Mesenchymal stem cell (in vitro differentiated cells and primary cell): Measurements from ENCODE around the gene ZNRD2.

Source experiments
- DNase-seq: peaks from one replicate; pipeline ENCODE4 v3.0.0-alpha.2; 2013
- H2AFZ ChIP-seq: one replicate; pipeline ENCODE4 v1.6.1; 2013; ENCODE audit warnings: low read depth, mild to moderate bottlenecking, control low read depth, inconsistent platforms, low read length, moderate library complexity
- H2AK5ac ChIP-seq: 2 replicates; pipeline ENCODE4 v1.6.1; 2013; ENCODE audit warnings: low read length, moderate library complexity, mild to moderate bottlenecking, inconsistent platforms; ENCODE audit not compliant: severe bottlenecking
- H2BK120ac ChIP-seq: one replicate; pipeline ENCODE4 v1.6.1; 2013; ENCODE audit warnings: low read depth, mild to moderate bottlenecking, inconsistent platforms, low read length, moderate library complexity
- H2BK12ac ChIP-seq, 2 experiments: one replicate each; pipeline ENCODE4 v1.6.1; 2013; ENCODE audit warnings: inconsistent platforms in 2 of 2, low read length in 2 of 2, mild to moderate bottlenecking in 2 of 2, moderate library complexity in 2 of 2, control low read depth in 1 of 2
- H2BK15ac ChIP-seq: one replicate; pipeline ENCODE4 v1.6.1; 2013; ENCODE audit warnings: mild to moderate bottlenecking, low read depth, inconsistent platforms; ENCODE audit not compliant: poor library complexity, severe bottlenecking
- H2BK5ac ChIP-seq: 2 replicates; pipeline ENCODE4 v1.6.1; 2013; ENCODE audit warnings: low read depth, mild to moderate bottlenecking, low read length, control low read depth, inconsistent platforms; ENCODE audit not compliant: poor library complexity, severe bottlenecking
- H3K14ac ChIP-seq, 2 experiments: one replicate each; pipeline ENCODE4 v1.6.1; 2013; ENCODE audit warnings: inconsistent platforms in 2 of 2, low read length in 2 of 2, control low read depth in 1 of 2, mild to moderate bottlenecking in 1 of 2, moderate library complexity in 1 of 2
- H3K18ac ChIP-seq, 2 experiments: one replicate each; pipeline ENCODE4 v1.6.1; 2013; ENCODE audit warnings: inconsistent platforms in 2 of 2, low read length in 2 of 2, control low read depth in 1 of 2, low read depth in 1 of 2, mild to moderate bottlenecking in 1 of 2
- H3K23ac ChIP-seq, 2 experiments: one replicate each; pipeline ENCODE4 v1.6.1; 2013; ENCODE audit warnings: inconsistent platforms in 2 of 2, low read length in 2 of 2, mild to moderate bottlenecking in 2 of 2, moderate library complexity in 2 of 2, control low read depth in 1 of 2
- H3K27ac ChIP-seq: 2 replicates; pipeline ENCODE4 v1.5.1; 2013; ENCODE audit warnings: mild to moderate bottlenecking, moderate library complexity, low read length, control low read depth, inconsistent platforms; ENCODE audit not compliant: poor library complexity, severe bottlenecking
- H3K27me3 ChIP-seq, 2 experiments: 2 replicates each; pipeline versions ENCODE4 v1.6.1 to v1.7.0; 2013; ENCODE audit warnings: low read length in 2 of 2, mild to moderate bottlenecking in 2 of 2, moderate library complexity in 2 of 2, control low read depth in 1 of 2, inconsistent platforms in 1 of 2; ENCODE audit not compliant: control insufficient read depth in 1 of 2, insufficient read depth in 1 of 2
- H3K36me3 ChIP-seq, 2 experiments: 2 replicates each; pipeline versions ENCODE4 v1.6.1 to v1.7.0; 2013; ENCODE audit warnings: low read length in 2 of 2, control low read depth in 1 of 2, inconsistent platforms in 1 of 2, low read depth in 1 of 2, mild to moderate bottlenecking in 1 of 2; ENCODE audit not compliant: insufficient read depth in 2 of 2, control insufficient read depth in 1 of 2
- H3K4ac ChIP-seq, 2 experiments: one replicate each; pipeline ENCODE4 v1.6.1; 2013; ENCODE audit warnings: inconsistent platforms in 2 of 2, low read length in 2 of 2, mild to moderate bottlenecking in 2 of 2, moderate library complexity in 2 of 2, control low read depth in 1 of 2, low read depth in 1 of 2
- H3K4me1 ChIP-seq: 2 replicates; pipeline ENCODE4 v1.6.1; 2013; ENCODE audit warnings: low read depth, low read length, control low read depth; ENCODE audit not compliant: control insufficient read depth, insufficient read depth
- H3K4me2 ChIP-seq: 2 replicates; pipeline ENCODE4 v1.6.1; 2013; ENCODE audit warnings: low read length, mild to moderate bottlenecking, inconsistent platforms; ENCODE audit not compliant: poor library complexity, severe bottlenecking
- H3K4me3 ChIP-seq, 2 experiments: 2 replicates each; pipeline versions ENCODE4 v1.5.1 to v1.7.0; 2013; ENCODE audit warnings: low read length in 2 of 2, mild to moderate bottlenecking in 2 of 2, control low read depth in 1 of 2, low read depth in 1 of 2; ENCODE audit not compliant: insufficient read depth in 1 of 2
- H3K79me1 ChIP-seq: replicated peaks from 2 replicates; pipeline ENCODE4 v1.6.1; 2013; ENCODE audit warnings: mild to moderate bottlenecking, control low read depth, low read length, inconsistent platforms; ENCODE audit not compliant: poor library complexity, severe bottlenecking
- H3K9ac ChIP-seq: 2 replicates; pipeline ENCODE4 v1.7.0; 2013; ENCODE audit warnings: mild to moderate bottlenecking, low read length, moderate library complexity
- H3K9me3 ChIP-seq: 2 replicates; pipeline ENCODE4 v1.7.0; 2013; ENCODE audit warnings: mild to moderate bottlenecking, low read length; ENCODE audit not compliant: control insufficient read depth
- H4K8ac ChIP-seq: one replicate; pipeline ENCODE4 v1.6.1; 2013; ENCODE audit warnings: inconsistent platforms, mild to moderate bottlenecking, low read length, moderate library complexity
- H4K91ac ChIP-seq: one replicate; pipeline ENCODE4 v1.6.1; 2013; ENCODE audit warnings: mild to moderate bottlenecking, low read length, inconsistent platforms
- WGBS: methylation state at CpG from one replicate; pipeline ENCODE4 v1.1.7; 2013; ENCODE audit warnings: mixed read lengths; 5-methylcytosine and 5-hydroxymethylcytosine counted together

The ZNRD2 gene

GRCh38 chr11:65577756-65578109, 7.5 kb downstream of the ZNRD2 start:
- Histone ChIP-seq H3K4me2 (peak overlapping the region; percentile 51), H3K9ac (peak overlapping the region; percentile 90), H3K18ac (peak overlapping the region; percentile 64 to 71), H2AFZ (no peak overlapping the region), H3K4ac (peak overlapping the region; percentile 10 to 46), H3K27ac (peak overlapping the region; percentile 43), H2BK120ac (no peak overlapping the region), H2BK5ac (no peak overlapping the region), H2BK12ac (peak overlapping the region; percentile 38 to 70), H2AK5ac (peak overlapping the region; percentile 45), H3K4me1 (peaks cover 41% of the 10 kb centered on the region), H4K91ac (peak overlapping the region; percentile 62), H3K36me3 (peaks cover 39 to 45% of the 10 kb centered on the region in 2 experiments), H2BK15ac (peak overlapping the region; percentile 50), H3K14ac (no peak overlapping the region), H3K9me3 (no peaks in the 10 kb centered on the region), H3K4me3 (peak overlapping the region in 1 of 2 experiments; percentile 89), H3K27me3 (no peaks in the 10 kb centered on the region), H3K79me1 (peaks cover 21% of the 10 kb centered on the region), H3K23ac (no peak overlapping the region), H4K8ac (peak overlapping the region; percentile 45)
- 72% methylated on average over 8 of the region's 8 CpGs for WGBS
- no peak for DNase-seq

GRCh38 chr11:65578134-65578533, 7.9 kb downstream of the ZNRD2 start:
- no peaks in the 10 kb centered on the region for H3K27me3 ChIP-seq
- H3K14ac ChIP-seq: no peak overlapping the region
- no peak overlapping the region for H2BK5ac ChIP-seq
- H3K4me3 ChIP-seq: peak overlapping the region in 1 of 2 experiments; percentile 89
- peak overlapping the region in 1 of 2 experiments; percentile 11 for H3K23ac ChIP-seq
- no peak overlapping the region for H3K4ac ChIP-seq
- no peak overlapping the region for H2AK5ac ChIP-seq
- no peak for DNase-seq
- H3K4me2 ChIP-seq: no peak overlapping the region
- peaks cover 43 to 44% of the 10 kb centered on the region in 2 experiments for H3K36me3 ChIP-seq
- H3K18ac ChIP-seq: peak overlapping the region in 1 of 2 experiments; percentile 71
- H2BK15ac ChIP-seq: no peak overlapping the region
- H2BK12ac ChIP-seq: peak overlapping the region in 1 of 2 experiments; percentile 70
- WGBS: 92% methylated on average over 7 of the region's 7 CpGs
- H4K91ac ChIP-seq: peak overlapping the region; percentile 62
- H3K4me1 ChIP-seq: peaks cover 39% of the 10 kb centered on the region
- no peak overlapping the region for H2AFZ ChIP-seq
- peaks cover 21% of the 10 kb centered on the region for H3K79me1 ChIP-seq
- no peaks in the 10 kb centered on the region for H3K9me3 ChIP-seq
- H2BK120ac ChIP-seq: no peak overlapping the region
- no peak overlapping the region for H3K27ac ChIP-seq
- H4K8ac ChIP-seq: peak overlapping the region; percentile 45
- peak overlapping the region; percentile 90 for H3K9ac ChIP-seq

- Histone ChIP-seq H3K9ac (no peak overlapping the region), H3K4me1 (peaks cover 34% of the 10 kb centered on the region), H3K27ac (no peak overlapping the region), H3K14ac (no peak overlapping the region), H3K27me3 (no peaks in the 10 kb centered on the region), H2BK15ac (no peak overlapping the region), H2BK12ac (no peak overlapping the region), H2AK5ac (no peak overlapping the region), H3K36me3 (peaks cover 41 to 46% of the 10 kb centered on the region in 2 experiments), H2BK5ac (no peak overlapping the region), H2AFZ (no peak overlapping the region), H2BK120ac (no peak overlapping the region), H4K91ac (no peak overlapping the region), H3K4me2 (no peak overlapping the region), H4K8ac (no peak overlapping the region), H3K9me3 (no peaks in the 10 kb centered on the region), H3K18ac (no peak overlapping the region), H3K23ac (no peak overlapping the region), H3K79me1 (peaks cover 22% of the 10 kb centered on the region), H3K4me3 (no peak overlapping the region), H3K4ac (no peak overlapping the region)
- no peak for DNase-seq
- WGBS: 90% methylated on average over 3 of the region's 3 CpGs
These were observed 8.4 kb downstream of the ZNRD2 start for GRCh38 chr11:65578667-65579066.

GRCh38 chr11:65579291-65579690, 9.0 kb downstream of the ZNRD2 start:
- no peak overlapping the region for H4K91ac ChIP-seq
- no peak overlapping the region for H4K8ac ChIP-seq
- peaks cover 45 to 51% of the 10 kb centered on the region in 2 experiments for H3K36me3 ChIP-seq
- no peak overlapping the region for H3K4me3 ChIP-seq
- H3K79me1 ChIP-seq: peaks cover 23% of the 10 kb centered on the region
- no peak overlapping the region for H3K4me2 ChIP-seq
- H3K9me3 ChIP-seq: no peaks in the 10 kb centered on the region
- H2AK5ac ChIP-seq: no peak overlapping the region
- WGBS: 96% methylated on average over 4 of the region's 4 CpGs
- H2BK12ac ChIP-seq: no peak overlapping the region
- H3K9ac ChIP-seq: no peak overlapping the region
- DNase-seq: no peak
- no peaks in the 10 kb centered on the region for H3K27me3 ChIP-seq
- no peak overlapping the region for H3K14ac ChIP-seq
- no peak overlapping the region for H2BK120ac ChIP-seq
- peaks cover 33% of the 10 kb centered on the region for H3K4me1 ChIP-seq
- H3K4ac ChIP-seq: no peak overlapping the region
- no peak overlapping the region for H2BK15ac ChIP-seq
- H3K18ac ChIP-seq: no peak overlapping the region
- H2BK5ac ChIP-seq: no peak overlapping the region
- H2AFZ ChIP-seq: no peak overlapping the region
- H3K27ac ChIP-seq: no peak overlapping the region
- H3K23ac ChIP-seq: no peak overlapping the region
